ENCODE data around the gene TPCN1. TPM values are rescaled to one million over a fixed set of nuclear protein-coding genes. Genes with fewer than 3 reads are reported as not detected.

The TPCN1 gene
- total and polyA plus RNA-seq, 2 of the 13 experiments (the other 11 are each of a cell fraction or from before 2014, with no cell fraction given), result 8.0 to 26.8 TPM

- TF ChIP-seq, protein P1, sequence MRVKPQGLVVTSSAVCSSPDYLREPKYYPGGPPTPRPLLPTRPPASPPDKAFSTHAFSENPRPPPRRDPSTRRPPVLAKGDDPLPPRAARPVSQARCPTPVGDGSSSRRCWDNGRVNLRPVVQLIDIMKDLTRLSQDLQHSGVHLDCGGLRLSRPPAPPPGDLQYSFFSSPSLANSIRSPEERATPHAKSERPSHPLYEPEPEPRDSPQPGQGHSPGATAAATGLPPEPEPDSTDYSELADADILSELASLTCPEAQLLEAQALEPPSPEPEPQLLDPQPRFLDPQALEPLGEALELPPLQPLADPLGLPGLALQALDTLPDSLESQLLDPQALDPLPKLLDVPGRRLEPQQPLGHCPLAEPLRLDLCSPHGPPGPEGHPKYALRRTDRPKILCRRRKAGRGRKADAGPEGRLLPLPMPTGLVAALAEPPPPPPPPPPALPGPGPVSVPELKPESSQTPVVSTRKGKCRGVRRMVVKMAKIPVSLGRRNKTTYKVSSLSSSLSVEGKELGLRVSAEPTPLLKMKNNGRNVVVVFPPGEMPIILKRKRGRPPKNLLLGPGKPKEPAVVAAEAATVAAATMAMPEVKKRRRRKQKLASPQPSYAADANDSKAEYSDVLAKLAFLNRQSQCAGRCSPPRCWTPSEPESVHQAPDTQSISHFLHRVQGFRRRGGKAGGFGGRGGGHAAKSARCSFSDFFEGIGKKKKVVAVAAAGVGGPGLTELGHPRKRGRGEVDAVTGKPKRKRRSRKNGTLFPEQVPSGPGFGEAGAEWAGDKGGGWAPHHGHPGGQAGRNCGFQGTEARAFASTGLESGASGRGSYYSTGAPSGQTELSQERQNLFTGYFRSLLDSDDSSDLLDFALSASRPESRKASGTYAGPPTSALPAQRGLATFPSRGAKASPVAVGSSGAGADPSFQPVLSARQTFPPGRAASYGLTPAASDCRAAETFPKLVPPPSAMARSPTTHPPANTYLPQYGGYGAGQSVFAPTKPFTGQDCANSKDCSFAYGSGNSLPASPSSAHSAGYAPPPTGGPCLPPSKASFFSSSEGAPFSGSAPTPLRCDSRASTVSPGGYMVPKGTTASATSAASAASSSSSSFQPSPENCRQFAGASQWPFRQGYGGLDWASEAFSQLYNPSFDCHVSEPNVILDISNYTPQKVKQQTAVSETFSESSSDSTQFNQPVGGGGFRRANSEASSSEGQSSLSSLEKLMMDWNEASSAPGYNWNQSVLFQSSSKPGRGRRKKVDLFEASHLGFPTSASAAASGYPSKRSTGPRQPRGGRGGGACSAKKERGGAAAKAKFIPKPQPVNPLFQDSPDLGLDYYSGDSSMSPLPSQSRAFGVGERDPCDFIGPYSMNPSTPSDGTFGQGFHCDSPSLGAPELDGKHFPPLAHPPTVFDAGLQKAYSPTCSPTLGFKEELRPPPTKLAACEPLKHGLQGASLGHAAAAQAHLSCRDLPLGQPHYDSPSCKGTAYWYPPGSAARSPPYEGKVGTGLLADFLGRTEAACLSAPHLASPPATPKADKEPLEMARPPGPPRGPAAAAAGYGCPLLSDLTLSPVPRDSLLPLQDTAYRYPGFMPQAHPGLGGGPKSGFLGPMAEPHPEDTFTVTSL (CRISPR knock-in tag; IDR thresholded peaks at IDR 0.05; ENCODE audit: borderline replicate concordance), result no peak
- TF ChIP-seq POLR2A (IDR thresholded peaks at IDR 0.05; ENCODE audit: insufficient read depth in 1 of 2, low read depth in 2 of 2, low read length in 2 of 2), result peak in 1 of 2 experiments; percentile 17; a peak in 1 of 4 replicates
- TF ChIP-seq KLF6 (CRISPR knock-in tag; IDR thresholded peaks at IDR 0.05), result no peak
- TF ChIP-seq PHF20 (CRISPR knock-in tag; IDR thresholded peaks at IDR 0.05), result no peak
- TF ChIP-seq ZNF7 (CRISPR knock-in tag; IDR thresholded peaks at IDR 0.05), result no peak
- no peak for TF ChIP-seq THAP11 (CRISPR knock-in tag; IDR thresholded peaks at IDR 0.05)
- TF ChIP-seq, protein P2, sequence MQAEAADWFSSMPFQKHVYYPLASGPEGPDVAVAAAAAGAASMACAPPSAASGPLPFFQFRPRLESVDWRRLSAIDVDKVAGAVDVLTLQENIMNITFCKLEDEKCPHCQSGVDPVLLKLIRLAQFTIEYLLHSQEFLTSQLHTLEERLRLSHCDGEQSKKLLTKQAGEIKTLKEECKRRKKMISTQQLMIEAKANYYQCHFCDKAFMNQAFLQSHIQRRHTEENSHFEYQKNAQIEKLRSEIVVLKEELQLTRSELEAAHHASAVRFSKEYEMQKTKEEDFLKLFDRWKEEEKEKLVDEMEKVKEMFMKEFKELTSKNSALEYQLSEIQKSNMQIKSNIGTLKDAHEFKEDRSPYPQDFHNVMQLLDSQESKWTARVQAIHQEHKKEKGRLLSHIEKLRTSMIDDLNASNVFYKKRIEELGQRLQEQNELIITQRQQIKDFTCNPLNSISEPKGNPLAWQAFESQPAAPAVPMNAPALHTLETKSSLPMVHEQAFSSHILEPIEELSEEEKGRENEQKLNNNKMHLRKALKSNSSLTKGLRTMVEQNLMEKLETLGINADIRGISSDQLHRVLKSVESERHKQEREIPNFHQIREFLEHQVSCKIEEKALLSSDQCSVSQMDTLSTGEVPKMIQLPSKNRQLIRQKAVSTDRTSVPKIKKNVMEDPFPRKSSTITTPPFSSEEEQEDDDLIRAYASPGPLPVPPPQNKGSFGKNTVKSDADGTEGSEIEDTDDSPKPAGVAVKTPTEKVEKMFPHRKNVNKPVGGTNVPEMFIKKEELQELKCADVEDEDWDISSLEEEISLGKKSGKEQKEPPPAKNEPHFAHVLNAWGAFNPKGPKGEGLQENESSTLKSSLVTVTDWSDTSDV (CRISPR knock-in tag; IDR thresholded peaks at IDR 0.05), result no peak
- TF ChIP-seq PAX8 (CRISPR knock-in tag; IDR thresholded peaks at IDR 0.05; ENCODE audit: borderline replicate concordance), result no peak
- no peak for TF ChIP-seq KLF12 (CRISPR knock-in tag; IDR thresholded peaks at IDR 0.05; ENCODE audit: borderline replicate concordance)
- no peak for TF ChIP-seq MATR3 (CRISPR knock-in tag; IDR thresholded peaks at IDR 0.05)
- no peak for TF ChIP-seq NPAS2 (CRISPR knock-in tag; IDR thresholded peaks at IDR 0.05; ENCODE audit: borderline replicate concordance)
- TF ChIP-seq ZFP91 (CRISPR knock-in tag; IDR thresholded peaks at IDR 0.05; ENCODE audit: borderline replicate concordance), result peak; percentile 14; the same call in 1 of the 2 replicates
- peak; percentile 68; the same call in 1 of the 2 replicates for TF ChIP-seq SIN3A (IDR thresholded peaks at IDR 0.05; ENCODE audit: borderline replicate concordance, low read depth, low read length)
- 0 out of 2 replicates have a peak, but pooled peaks have one; percentile 54 for TF ChIP-seq PRDM10 (CRISPR knock-in tag; IDR thresholded peaks at IDR 0.05; ENCODE audit: low read depth)
- TF ChIP-seq ZNF891 (CRISPR knock-in tag; IDR thresholded peaks at IDR 0.05), result peak; percentile 63
- no peak for TF ChIP-seq PHF5A (CRISPR knock-in tag; IDR thresholded peaks at IDR 0.05; ENCODE audit: low read depth, unreplicated experiment)
Measured at GRCh38 chr12:113220593-113221180, 577 bp upstream of the TPCN1 start (continued).
